Stimulated activated CD8-positive, alpha-beta memory T cell treated with anti-CD3 and anti-CD28 coated beads, Interleukin-7, amount 100 ng/mL, for 48 hours (primary cell): ENCODE data around the gene TENT4A.

Experiments used
- DNase-seq, 2 donors: peaks; one replicate each; pipeline ENCODE4 v3.0.0-alpha.2; 2020; ENCODE audit warnings: low read depth in 1 of 2; ENCODE audit errors: extremely low read depth in 1 of 2

The TENT4A gene

GRCh38 chr5:6791031-6791430 lies 77.8 kb downstream of the TENT4A start:
- no peak for DNase-seq

- DNase-seq, result no peak
Measured at GRCh38 chr5:6792376-6792775, 79.1 kb downstream of the TENT4A start.

- DNase-seq, result no peak
Measured at GRCh38 chr5:6792911-6793471, 79.8 kb downstream of the TENT4A start.

GRCh38 chr5:6801236-6801635 lies 88.0 kb downstream of the TENT4A start:
- DNase-seq, result no peak

- DNase-seq, result no peak
Measured at GRCh38 chr5:6803981-6804550, 90.8 kb downstream of the TENT4A start.

- no peak for DNase-seq
Measured at GRCh38 chr5:6804766-6805501, 91.7 kb downstream of the TENT4A start.

- DNase-seq, result no peak
Measured at GRCh38 chr5:6805841-6806240, 92.6 kb downstream of the TENT4A start.
